GM12874 (cell line): ENCODE results near the gene AMH.

Experiments used
- CTCF ChIP-seq: IDR thresholded peaks from 2 replicates; pipeline ENCODE4 v1.5.1; 2011; ENCODE audit warnings: low read depth, mild to moderate bottlenecking, control low read depth, low read length, moderate library complexity; ENCODE audit not compliant: insufficient read depth

AMH gene

GRCh38 chr19:2278459-2279158, 29.5 kb downstream of the AMH start:
- no peak for TF ChIP-seq CTCF

GRCh38 chr19:2280633-2281264, 31.6 kb downstream of the AMH start:
- no peak for TF ChIP-seq CTCF

- no peak for TF ChIP-seq CTCF
Measured at GRCh38 chr19:2282062-2282861, 33.1 kb downstream of the AMH start, which contains the start of gene PEAK3. Gene PEAK3, minus strand, starts transcription at chr19:2282175. Its CDS starts 1,244 bp downstream, at chr19:2280931.

GRCh38 chr19:2282862-2283237, 33.7 kb downstream of the AMH start:
- no peak for TF ChIP-seq CTCF

GRCh38 chr19:2283835-2284507, 34.8 kb downstream of the AMH start:
- TF ChIP-seq CTCF: no peak

- no peak for TF ChIP-seq CTCF
Measured at GRCh38 chr19:2286402-2287140, 37.4 kb downstream of the AMH start.
